Measurements from ENCODE around the gene PPP2R5D. TPM values are rescaled to one million over a fixed set of nuclear protein-coding genes. Genes with fewer than 3 reads are reported as not detected.
"Not testable (repeated sequence)": the region's sequence is repeated elsewhere in the genome, so short reads cannot be mapped to it uniquely, and the experiment has no call there.

Gene PPP2R5D
- total and polyA plus RNA-seq, 2 donors from 2014 or later = 21.8 to 22.6 TPM

- intact Hi-C loops (cut with DNase I) = no loop called here
- Histone ChIP-seq H3K36me3 (ENCODE audit: control insufficient read depth in 2 of 3, insufficient read depth in 3 of 3, low read length in 3 of 3) (peaks cover 0 to 12% (median 6%) of the 10 kb centered on the region in 3 donors), H3K9me3 (ENCODE audit: control insufficient read depth in 2 of 3, insufficient read depth in 1 of 3, low read length in 3 of 3) (no peaks in the 10 kb centered on the region), H3K27ac (ENCODE audit: low read depth in 2 of 2, low read length in 2 of 2) (no peak overlapping the region), H3K4me3 (ENCODE audit: low read length in 3 of 3) (no peak overlapping the region), H3K27me3 (ENCODE audit: control insufficient read depth, insufficient read depth, low read length) (no peaks in the 10 kb centered on the region), H3K9ac (ENCODE audit: low read length in 3 of 3) (no peak overlapping the region), H3K4me1 (ENCODE audit: control insufficient read depth in 2 of 3, insufficient read depth in 2 of 3, low read depth in 1 of 3, low read length in 3 of 3) (no peaks in the 10 kb centered on the region)
- FAIRE-seq = no peak
- DNase-seq = no peak
- TF ChIP-seq CTCF (IDR thresholded peaks at IDR 0.05; ENCODE audit: borderline replicate concordance, extremely low read depth, insufficient read depth) = no peak
These were observed 9.1 kb downstream of the PPP2R5D start for GRCh38 chr6:42993445-42993844.

GRCh38 chr6:42996513-42996912 is 12.1 kb downstream of the PPP2R5D start:
- Histone ChIP-seq H3K27me3 (ENCODE audit: control insufficient read depth, insufficient read depth, low read length) (no peaks in the 10 kb centered on the region), H3K4me1 (ENCODE audit: control insufficient read depth in 2 of 3, insufficient read depth in 2 of 3, low read depth in 1 of 3, low read length in 3 of 3) (no peaks in the 10 kb centered on the region), H3K4me3 (ENCODE audit: low read length in 3 of 3) (no peak overlapping the region), H3K9ac (ENCODE audit: low read length in 3 of 3) (no peak overlapping the region), H3K36me3 (ENCODE audit: control insufficient read depth in 2 of 3, insufficient read depth in 3 of 3, low read length in 3 of 3) (peaks cover 0 to 2% (median 0%) of the 10 kb centered on the region in 3 donors), H3K27ac (ENCODE audit: low read depth in 2 of 2, low read length in 2 of 2) (no peak overlapping the region), H3K9me3 (ENCODE audit: control insufficient read depth in 2 of 3, insufficient read depth in 1 of 3, low read length in 3 of 3) (no peaks in the 10 kb centered on the region)
- no peak for TF ChIP-seq CTCF (IDR thresholded peaks at IDR 0.05; ENCODE audit: borderline replicate concordance, extremely low read depth, insufficient read depth)
- no peak for FAIRE-seq
- intact Hi-C loops (cut with DNase I) = no loop called here
- peak in 1 of 5 donors; percentile 14 for DNase-seq

- H3K27me3 ChIP-seq (ENCODE audit: control insufficient read depth, insufficient read depth, low read length); FAIRE-seq; H3K4me3 ChIP-seq (ENCODE audit: low read length in 3 of 3); H3K9ac ChIP-seq (ENCODE audit: low read length in 3 of 3); H3K9me3 ChIP-seq (ENCODE audit: control insufficient read depth in 2 of 3, insufficient read depth in 1 of 3, low read length in 3 of 3); DNase-seq; H3K36me3 ChIP-seq (ENCODE audit: control insufficient read depth in 2 of 3, insufficient read depth in 3 of 3, low read length in 3 of 3); H3K27ac ChIP-seq (ENCODE audit: low read depth in 2 of 2, low read length in 2 of 2); intact Hi-C loops (cut with DNase I); H3K4me1 ChIP-seq (ENCODE audit: control insufficient read depth in 2 of 3, insufficient read depth in 2 of 3, low read depth in 1 of 3, low read length in 3 of 3): not testable (repeated sequence)
These were observed 13.8 kb downstream of the PPP2R5D start for GRCh38 chr6:42998205-42998604.

GRCh38 chr6:43001843-43002242 is 17.5 kb downstream of the PPP2R5D start:
- no peak for TF ChIP-seq CTCF (IDR thresholded peaks at IDR 0.05; ENCODE audit: borderline replicate concordance, extremely low read depth, insufficient read depth)
- intact Hi-C loops (cut with DNase I) = no loop called here
- no peak for FAIRE-seq
- H3K9ac ChIP-seq (ENCODE audit: low read length in 3 of 3) = no peak overlapping the region
- peaks cover 0 to 5% (median 2%) of the 10 kb centered on the region in 3 donors for H3K36me3 ChIP-seq (ENCODE audit: control insufficient read depth in 2 of 3, insufficient read depth in 3 of 3, low read length in 3 of 3)
- no peaks in the 10 kb centered on the region for H3K9me3 ChIP-seq (ENCODE audit: control insufficient read depth in 2 of 3, insufficient read depth in 1 of 3, low read length in 3 of 3)
- no peaks in the 10 kb centered on the region for H3K4me1 ChIP-seq (ENCODE audit: control insufficient read depth in 2 of 3, insufficient read depth in 2 of 3, low read depth in 1 of 3, low read length in 3 of 3)
- H3K27ac ChIP-seq (ENCODE audit: low read depth in 2 of 2, low read length in 2 of 2) = no peak overlapping the region
- H3K4me3 ChIP-seq (ENCODE audit: low read length in 3 of 3) = no peak overlapping the region
- no peak for DNase-seq
- no peaks in the 10 kb centered on the region for H3K27me3 ChIP-seq (ENCODE audit: control insufficient read depth, insufficient read depth, low read length)
